HG03135 (cell line): ENCODE results near the gene ZNF513.
"Not testable (repeated sequence)": the region's sequence is repeated elsewhere in the genome, so short reads cannot be mapped to it uniquely, and the experiment has no call there.

ENCODE experiments used
- ATAC-seq: cut with Tn5 transposase; IDR thresholded peaks from one replicate; pipeline ENCODE4 v1.9.1; 2021; ENCODE audit warnings: mild to moderate bottlenecking, moderate library complexity; ENCODE audit not compliant: unreplicated experiment

Gene ZNF513

DNA sequence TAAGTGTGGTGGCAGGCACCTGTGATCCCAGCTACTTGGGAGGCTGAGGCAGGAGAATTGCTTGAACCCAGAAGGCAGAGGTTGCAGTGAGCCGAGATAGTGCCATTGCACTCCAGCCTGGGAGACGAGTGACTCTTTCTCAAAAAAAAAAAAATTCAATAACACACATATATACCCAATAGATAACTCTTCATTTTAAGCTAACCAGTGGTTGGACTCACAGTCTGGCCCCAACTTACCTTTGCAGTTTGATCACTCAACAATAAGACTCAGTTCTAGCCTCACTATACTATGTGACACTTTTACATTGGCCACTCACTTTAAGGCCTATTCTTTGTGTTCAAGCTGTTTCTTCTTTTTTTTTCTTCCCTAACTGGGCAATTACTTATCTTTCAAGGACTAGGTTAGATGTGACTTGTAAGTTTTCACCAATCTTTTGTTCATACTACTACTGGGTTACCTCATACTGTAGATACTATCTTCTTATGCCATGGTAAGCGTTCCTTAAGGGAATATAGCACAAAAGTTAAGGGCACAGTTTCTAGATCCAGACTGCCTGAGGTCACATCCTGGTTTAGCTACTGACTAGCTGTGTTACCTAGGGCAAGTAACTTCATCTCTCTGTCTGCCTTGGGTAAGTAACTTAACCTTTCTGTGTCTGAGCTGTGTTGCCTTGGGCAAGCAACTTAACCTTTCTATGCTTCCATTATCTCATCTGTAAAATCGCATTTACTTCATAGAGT is 17.7 kb downstream of the ZNF513 start:
- no peak for ATAC-seq

DNA sequence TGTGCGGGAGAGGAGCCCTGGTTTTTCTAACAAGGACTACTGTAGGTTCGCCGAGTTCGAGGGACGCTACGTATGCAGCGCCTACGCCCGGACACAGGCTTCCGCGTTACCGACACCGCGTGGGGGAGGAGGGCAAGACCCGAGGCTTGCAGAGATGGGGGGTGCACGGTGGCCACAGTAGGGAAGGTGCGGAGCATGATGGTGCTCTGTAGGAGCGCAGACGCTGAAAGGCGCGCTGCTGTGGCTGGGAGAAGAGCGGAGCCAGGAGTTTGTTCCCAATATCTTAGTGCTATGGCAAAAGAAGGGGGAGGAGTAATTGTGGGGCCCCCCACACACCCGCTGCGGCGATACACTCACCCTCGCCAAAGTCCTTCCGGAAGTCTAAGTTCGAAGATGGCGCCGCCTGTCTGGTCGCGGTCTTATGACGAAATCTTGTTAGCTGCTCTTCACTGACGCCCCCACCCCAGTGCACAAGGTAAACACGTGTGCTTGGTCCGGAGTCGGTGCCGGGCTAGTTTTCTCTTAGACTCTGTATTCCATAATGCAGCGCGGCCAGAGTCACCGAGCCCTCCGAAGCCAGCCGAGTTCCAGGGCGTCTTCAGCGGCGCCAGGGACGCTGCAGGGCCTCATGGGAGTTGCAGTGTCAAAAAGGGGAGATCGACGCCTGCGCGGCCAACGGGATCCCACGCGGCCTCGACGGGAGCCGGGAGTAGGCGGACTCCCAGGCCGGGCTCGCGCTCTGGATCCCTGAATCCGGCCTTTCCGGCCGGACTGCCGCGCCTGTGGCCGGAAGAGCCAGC is 24.0 kb downstream of the ZNF513 start, which contains the start of gene GTF3C2:
Gene GTF3C2 (minus strand): TSS at position 383 of the 800 bp plus-strand sequence. CDS start 13,210 bp downstream, outside the sequence.
- ATAC-seq = peak; percentile 85

DNA sequence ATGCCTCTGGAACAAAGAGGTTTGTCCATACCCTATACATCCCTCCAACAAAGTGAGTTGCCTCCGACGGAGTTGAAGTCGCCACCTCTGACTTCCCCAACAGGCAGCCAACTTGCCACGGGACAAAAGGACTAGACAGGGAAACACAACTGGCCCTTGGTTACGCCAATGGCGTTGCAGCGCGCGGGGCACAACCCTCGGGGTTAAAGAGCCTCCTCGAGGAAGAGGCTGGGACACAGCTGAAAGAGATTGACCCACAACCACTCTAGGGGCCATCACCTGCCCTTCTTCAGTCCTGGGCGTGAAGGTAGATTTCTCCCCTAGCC is 24.5 kb downstream of the ZNF513 start:
- peak; percentile 42 for ATAC-seq

DNA sequence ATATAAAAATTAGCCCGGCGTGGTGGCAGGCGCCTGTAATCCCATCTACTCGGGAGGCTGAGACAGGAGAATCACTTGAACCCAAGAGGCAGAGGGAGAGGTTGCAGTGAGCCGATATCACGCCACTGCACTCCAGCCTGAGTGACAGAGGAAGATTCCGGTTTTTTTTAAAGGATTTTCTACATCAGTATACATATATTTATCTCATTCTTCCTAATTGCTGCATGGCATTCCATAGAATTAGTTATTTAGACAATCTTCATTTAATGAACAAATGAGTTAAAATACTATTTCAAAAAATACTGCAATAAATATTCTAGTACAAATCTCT is 26.0 kb downstream of the ZNF513 start:
- no peak for ATAC-seq

DNA sequence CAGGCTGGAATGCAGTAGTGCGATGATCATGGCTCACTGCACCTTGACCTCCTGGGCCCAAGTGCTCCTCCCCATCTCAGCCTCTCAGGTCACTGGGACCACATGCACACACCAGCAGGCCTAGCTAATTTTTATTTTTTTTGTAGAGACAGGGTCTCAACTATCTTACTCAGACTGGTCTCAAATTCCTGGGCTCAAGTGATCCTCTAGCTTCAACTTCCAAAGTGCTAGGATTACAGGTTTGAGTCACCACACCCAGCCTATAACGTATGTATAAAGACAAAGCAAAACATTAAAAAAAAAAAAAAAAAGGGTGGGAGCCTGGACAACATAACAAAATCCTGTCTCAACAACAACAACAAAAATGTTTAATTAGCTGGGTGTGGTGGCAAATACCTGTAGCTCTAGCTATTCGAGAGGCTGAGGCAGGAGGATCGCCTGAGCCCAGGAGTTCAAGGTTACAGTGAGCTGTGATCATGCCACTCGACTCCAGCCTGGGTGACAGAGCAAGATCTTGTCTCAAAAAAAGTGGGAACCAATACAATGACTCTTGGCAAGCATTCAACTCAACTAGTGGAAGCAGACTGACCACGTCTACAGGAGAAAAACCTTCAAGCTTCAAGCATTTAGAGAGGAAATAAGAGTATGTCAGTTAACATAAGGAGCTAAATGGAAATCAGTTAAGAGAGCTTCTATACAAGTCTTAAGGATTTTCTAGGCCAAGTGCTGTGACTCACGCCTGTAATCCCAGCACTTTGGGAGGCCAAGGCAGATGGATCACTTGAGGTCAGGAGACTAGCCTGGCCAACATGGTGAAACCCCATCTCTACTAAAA is 26.6 kb downstream of the ZNF513 start:
- ATAC-seq = no peak

DNA sequence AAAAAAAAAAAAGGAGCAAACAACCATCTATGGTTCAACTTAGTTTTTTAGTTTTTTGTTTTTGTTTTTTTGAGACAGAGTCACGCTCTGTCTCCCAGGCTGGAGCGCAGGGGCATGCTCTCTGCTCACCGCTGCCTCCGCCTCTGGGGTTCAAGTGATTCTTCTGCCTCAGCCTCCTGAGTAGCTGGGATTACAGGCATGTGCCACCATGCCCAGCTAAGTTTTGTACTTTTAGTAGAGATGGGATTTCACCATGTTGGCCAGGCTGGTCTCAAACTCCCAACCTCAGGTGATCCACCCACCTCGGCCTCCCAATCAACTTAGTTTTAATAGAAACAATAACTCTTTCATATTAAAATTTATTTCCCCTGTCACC is 27.2 kb downstream of the ZNF513 start:
- ATAC-seq = not testable (repeated sequence)

DNA sequence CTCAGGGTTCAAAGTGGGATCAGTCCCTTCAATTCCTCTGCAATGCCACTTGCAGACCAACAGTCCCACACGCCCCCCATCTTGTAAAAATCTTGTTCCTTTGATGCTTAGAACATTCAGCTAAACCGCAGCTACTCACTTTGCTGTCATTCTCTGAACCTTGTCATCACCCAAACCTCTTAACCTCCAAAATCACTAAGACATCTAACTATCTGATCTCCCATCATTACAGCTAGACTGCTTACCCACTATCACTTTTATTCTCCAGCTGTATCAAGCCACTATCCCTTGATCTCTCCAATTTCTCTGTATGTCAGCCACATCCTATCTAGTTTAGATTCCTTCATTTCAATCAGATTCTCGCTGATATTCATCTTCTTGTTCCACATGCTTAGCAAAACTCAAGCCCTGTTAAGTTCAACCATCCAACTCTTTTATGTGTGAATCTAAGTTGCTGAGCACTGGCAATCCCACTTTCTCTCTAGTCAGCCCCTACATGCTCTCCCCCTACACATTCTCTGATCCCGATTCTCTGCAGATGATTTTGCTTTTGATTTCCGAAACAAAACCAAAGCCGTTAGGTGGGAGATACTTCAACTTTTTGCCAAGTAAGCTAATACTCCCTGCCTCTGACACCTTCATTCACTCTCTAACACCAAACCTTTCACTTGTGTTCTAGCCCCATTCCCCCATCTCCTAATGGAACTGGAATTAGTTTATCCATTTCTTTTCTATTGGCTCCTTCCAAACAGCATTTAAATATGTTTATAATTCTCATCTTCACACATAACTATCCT is 28.5 kb downstream of the ZNF513 start:
- no peak for ATAC-seq

DNA sequence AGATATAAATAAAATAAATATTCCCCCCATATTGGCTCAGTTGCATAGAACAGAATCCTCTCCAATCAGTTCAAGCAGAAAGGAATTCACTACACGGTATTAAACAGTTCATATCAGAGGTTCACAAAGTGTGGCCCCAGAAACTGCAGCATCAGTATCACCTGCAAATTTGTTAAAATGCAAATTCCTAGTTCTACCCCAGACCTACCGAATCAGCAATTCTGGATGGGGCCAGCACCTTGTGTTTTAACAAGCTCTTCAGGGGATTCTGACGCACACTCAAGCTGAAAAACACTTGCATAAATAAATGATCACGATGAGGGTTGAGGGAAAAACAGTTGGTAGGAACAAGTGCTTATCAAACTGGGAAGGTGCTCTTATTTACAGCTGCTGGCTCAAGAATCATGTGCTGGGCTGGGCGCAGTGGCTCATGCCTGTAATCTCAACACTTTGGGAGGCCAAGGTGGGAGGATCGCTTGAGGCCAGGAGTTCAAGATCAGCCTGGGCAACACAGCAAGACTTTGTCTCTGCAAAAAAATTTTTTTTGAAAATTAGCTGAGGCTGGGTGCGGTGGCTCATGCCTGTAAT is 30.3 kb downstream of the ZNF513 start:
- ATAC-seq = no peak

DNA sequence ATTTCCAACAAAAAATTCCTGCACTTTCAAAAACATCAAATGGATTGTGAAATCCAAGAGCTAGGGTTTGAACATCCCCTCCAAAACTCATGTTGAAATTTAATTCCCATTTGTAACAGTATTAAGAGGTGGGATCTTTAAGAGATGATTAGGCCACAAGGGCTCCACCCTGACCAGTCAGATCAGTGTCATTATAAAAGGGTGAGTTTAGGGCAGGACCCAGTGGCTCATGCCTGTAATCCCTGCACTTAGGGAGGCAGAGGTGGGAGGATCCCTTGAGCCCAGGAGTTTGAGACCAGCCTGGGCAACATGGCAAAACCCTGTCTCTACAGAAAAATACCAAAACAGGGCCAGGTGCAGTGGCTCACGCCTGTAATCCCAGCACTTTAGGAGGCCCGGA is 32.9 kb downstream of the ZNF513 start:
- ATAC-seq = no peak

DNA sequence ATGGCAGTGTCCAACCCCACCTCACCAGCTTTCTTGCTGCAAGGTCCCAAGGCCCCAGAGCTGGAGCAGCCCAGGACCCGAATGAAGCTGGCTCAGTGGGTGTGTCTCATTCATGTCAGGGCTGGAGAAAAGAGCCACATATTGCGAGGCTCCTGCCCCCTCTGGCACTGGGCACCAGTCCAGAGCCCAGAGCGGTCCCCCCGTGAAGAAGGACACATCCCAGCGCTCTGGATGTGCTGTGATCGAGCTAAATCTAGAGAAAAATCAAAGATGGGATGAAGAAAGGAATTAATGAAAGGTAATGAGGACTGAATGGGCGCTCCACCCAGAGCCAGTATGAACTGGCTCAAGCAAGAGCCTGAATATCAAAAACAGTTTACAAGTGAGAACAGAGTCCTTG is 44.4 kb downstream of the ZNF513 start:
- ATAC-seq = no peak

DNA sequence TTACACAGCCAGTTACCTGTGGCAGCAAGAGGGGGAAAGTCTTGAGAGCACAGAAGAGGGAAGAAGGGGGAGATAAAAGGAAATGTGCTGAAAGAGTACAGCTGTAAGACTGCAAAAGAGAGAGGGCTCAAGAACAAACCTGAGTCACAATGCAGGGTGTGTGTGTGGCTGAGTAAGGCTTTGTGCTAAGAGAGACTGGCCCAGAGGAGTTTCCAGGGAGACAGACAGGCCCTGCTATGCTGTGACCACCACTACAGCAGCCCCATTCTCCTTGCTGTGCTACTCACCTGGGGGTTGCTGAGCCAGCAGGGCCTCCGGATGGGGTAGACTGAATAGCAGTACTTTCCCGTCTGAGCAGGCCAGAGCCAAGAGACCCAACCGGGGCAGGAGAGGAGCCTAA is 45.2 kb downstream of the ZNF513 start:
- ATAC-seq = no peak
